HepG2 (cell line): ENCODE results near the gene ATP11A. TPM values are rescaled to one million over a fixed set of nuclear protein-coding genes. Genes with fewer than 3 reads are reported as not detected.

ENCODE experiments used
- ATAC-seq: fragments of 200-7000 bp; cut with Tn5 transposase; 3 replicates; pipeline ENCODE4 v1.9.1; 2020; ENCODE audit warnings: mild to moderate bottlenecking, moderate library complexity
- BruUV-seq: library from RNA; stranded (reverse); fragments of 400-500 nt; replicated peaks from 2 replicates; lab custom pipeline; 2021; lab: Mats Ljungman, UMichigan
- CTCF ChIA-PET: fragments of 300-600 bp; formaldehyde crosslinking; extraction: SDS; loops from one replicate; lab custom pipeline; 2021; ENCODE audit warnings: low total read pairs, inconsistent platforms, low intra/inter-chr PET ratio; lab: Yijun Ruan, JAX
- POLR2A ChIA-PET: fragments of 350-600 bp; sonication (Branson Sonifier 250); formaldehyde crosslinking; loops from one replicate; lab custom pipeline; 2020; ENCODE audit warnings: antibody characterized with exemption, inconsistent platforms; lab: Yijun Ruan, JAX
- DNase-seq: peaks from one replicate; pipeline ENCODE4 v3.0.0-alpha.2; 2015; ENCODE audit warnings: low spot score
- FAIRE-seq: peaks from 3 replicates; lab custom pipeline; 2011; peaks lifted over from hg19 to GRCh38; lab: Jason Lieb, UNC
- H2AFZ ChIP-seq: one replicate; pipeline ENCODE4 v1.6.1; 2011; ENCODE audit warnings: low read length, inconsistent platforms
- H3K27ac ChIP-seq: fragments of 300-600 bp; 3 replicates; pipeline ENCODE4 v1.8.0; 2011; ENCODE audit warnings: mixed run types, mild to moderate bottlenecking, mixed read lengths, low read length, inconsistent platforms; ENCODE audit not compliant: insufficient read depth; ENCODE audit errors: extremely low read length
- H3K27me3 ChIP-seq, 2 experiments: fragments of 200-600 bp in 1 of 2; 2 replicates in 1 of 2; 3 replicates in 1 of 2; pipeline versions ENCODE4 v1.6.0 to v1.8.0; 2011; ENCODE audit warnings: low read length in 2 of 2, mild to moderate bottlenecking in 2 of 2, moderate library complexity in 2 of 2, inconsistent platforms in 1 of 2; ENCODE audit not compliant: insufficient read depth in 2 of 2, control insufficient read depth in 1 of 2
- H3K36me3 ChIP-seq, 2 experiments: fragments of 200-600 bp in 1 of 2; replicated peaks in 1 of 2; 2 replicates in 1 of 2; 3 replicates in 1 of 2; pipeline versions ENCODE4 v1.5.1 to v1.8.0; 2011; ENCODE audit warnings: low read length in 2 of 2, inconsistent platforms in 1 of 2; ENCODE audit not compliant: insufficient read depth in 2 of 2, control insufficient read depth in 1 of 2
- H3K4me1 ChIP-seq: 2 replicates; pipeline ENCODE4 v1.5.1; 2012; ENCODE audit warnings: low read length, inconsistent platforms; ENCODE audit not compliant: insufficient read depth
- H3K4me2 ChIP-seq: 2 replicates; pipeline ENCODE4 v1.6.0; 2011; ENCODE audit warnings: low read depth, low read length, inconsistent platforms
- H3K4me3 ChIP-seq, 3 experiments: fragments of 200-600 bp in 1 of 3; sonication (generic), shearing (Covaris generic) in 1 of 3; replicated peaks in 1 of 3; 2 replicates each; pipeline ENCODE4 v1.5.1; 2011 to 2016; ENCODE audit warnings: low read length in 3 of 3, inconsistent platforms in 2 of 3, low read depth in 2 of 3, mild to moderate bottlenecking in 2 of 3, control low read depth in 1 of 3, mixed read lengths in 1 of 3; ENCODE audit not compliant: insufficient read depth in 1 of 3
- H3K79me2 ChIP-seq: one replicate; pipeline ENCODE4 v1.6.1; 2011; ENCODE audit warnings: low read length, inconsistent platforms; ENCODE audit not compliant: insufficient read depth
- H3K9ac ChIP-seq: 2 replicates; pipeline ENCODE4 v1.6.0; 2011; ENCODE audit warnings: mild to moderate bottlenecking, low read depth, low read length, inconsistent platforms; ENCODE audit not compliant: insufficient read depth
- H3K9me3 ChIP-seq: 2 replicates; pipeline ENCODE4 v1.5.1; 2012; ENCODE audit warnings: mild to moderate bottlenecking, low read length
- H4K20me1 ChIP-seq: 2 replicates; pipeline ENCODE4 v1.6.0; 2011; ENCODE audit warnings: inconsistent platforms, mild to moderate bottlenecking, low read length, moderate library complexity; ENCODE audit not compliant: insufficient read depth
- ARID3A ChIP-seq: IDR thresholded peaks from 2 replicates; pipeline ENCODE4 v1.6.1; 2012; ENCODE audit warnings: low read depth, low read length, improper control_type of control experiment
- CBFB ChIP-seq: sonication (generic); formaldehyde crosslinking; IDR thresholded peaks from 2 replicates; pipeline ENCODE4 v1.4.0; 2020; ENCODE audit warnings: missing genetic modification reagents
- IKZF5 ChIP-seq: IDR thresholded peaks from 2 replicates; pipeline ENCODE4 v1.6.1; 2018; ENCODE audit warnings: missing genetic modification reagents, mild to moderate bottlenecking, missing compliant biosample characterization
- IRF2 ChIP-seq: IDR thresholded peaks from 2 replicates; pipeline ENCODE4 v1.6.1; 2018; ENCODE audit warnings: missing genetic modification reagents, missing compliant biosample characterization
- KDM4B ChIP-seq: sonication (generic); formaldehyde crosslinking; IDR thresholded peaks from 2 replicates; pipeline ENCODE4 v1.4.0; 2020; ENCODE audit warnings: missing genetic modification reagents
- NFKBIZ ChIP-seq: IDR thresholded peaks from 2 replicates; pipeline ENCODE4 v1.6.1; 2018; ENCODE audit warnings: missing genetic modification reagents, missing compliant biosample characterization
- PPARG ChIP-seq: conservative IDR thresholded peaks from 2 replicates; pipeline ENCODE4 v1.6.1; 2016; ENCODE audit warnings: missing biosample characterization, missing genetic modification reagents
- STAG1 ChIP-seq: sonication (generic); formaldehyde crosslinking; IDR thresholded peaks from 2 replicates; pipeline ENCODE4 v1.4.0; 2020; ENCODE audit warnings: missing genetic modification reagents
- ZNF276 ChIP-seq: sonication (generic); formaldehyde crosslinking; IDR thresholded peaks from 2 replicates; pipeline ENCODE4 v1.4.0; 2020; ENCODE audit warnings: mild to moderate bottlenecking, low read depth, missing genetic modification reagents
- ZNF382 ChIP-seq: sonication (generic); formaldehyde crosslinking; IDR thresholded peaks from 2 replicates; pipeline ENCODE4 v1.5.0; 2020; ENCODE audit warnings: missing genetic modification reagents, mild to moderate bottlenecking, borderline replicate concordance
- ZNF446 ChIP-seq: sonication (generic); formaldehyde crosslinking; IDR thresholded peaks from 2 replicates; pipeline ENCODE4 v1.5.0; 2020; ENCODE audit warnings: mild to moderate bottlenecking, missing genetic modification reagents
- ZNF768 ChIP-seq: sonication (generic); formaldehyde crosslinking; IDR thresholded peaks from 2 replicates; pipeline ENCODE4 v1.4.0; 2020; ENCODE audit warnings: missing genetic modification reagents
- ZZZ3 ChIP-seq: sonication (generic); formaldehyde crosslinking; IDR thresholded peaks from 2 replicates; pipeline ENCODE4 v1.4.0; 2020; ENCODE audit warnings: missing genetic modification reagents, mild to moderate bottlenecking, borderline replicate concordance
- WGBS: methylation state at CpG from one replicate; pipeline ENCODE4 v1.1.6; 2017; ENCODE audit warnings: low lambda C conversion rate; 5-methylcytosine and 5-hydroxymethylcytosine counted together
- in situ Hi-C: cut with HindIII; loops from 2 replicates; pipeline ENCODE4 v1.10.0; 2017; ENCODE audit warnings: low pct_unique_long_range_greater_than_20kb; ENCODE audit not compliant: extremely low pct_ligation_motif_present
- intact Hi-C: fragments of 100-400 bp; cut with micrococcal nuclease; formaldehyde crosslinking; loops from one replicate; pipeline ENCODE4 v1.10.0; 2022; ENCODE audit not compliant: unreplicated experiment
- polyA plus RNA-seq, 8 experiments: library from polyadenylated mRNA; depleted of rRNA in 3 of 8; stranded (reverse) in 7 of 8; unstranded in 1 of 8; fragments of >200 nt; fragmentation: Illumina TruSeq in 4 of 8; extraction: Trizol in 4 of 8; gene quantifications; 2 replicates each; pipeline versions ENCODE4 v1.2.1 to v1.2.3, GENCODE V29; 2011 to 2016; ENCODE audit warnings: low read depth in 4 of 8, missing spikeins in 1 of 8, mixed read lengths in 1 of 8; ENCODE audit not compliant: insufficient read depth in 1 of 8
- total RNA-seq, 5 experiments: library from RNA; depleted of rRNA; stranded (reverse); fragments of >200 nt; fragmentation: Illumina TruSeq; extraction: Trizol; gene quantifications; 2 replicates each; pipeline ENCODE4 v1.2.3, GENCODE V29; 2016; ENCODE audit warnings: low read depth in 1 of 5

Gene ATP11A
- total and polyA plus RNA-seq, 2 of the 13 experiments (the other 11 are each of a cell fraction or from before 2014, with no cell fraction given): 18.4 to 20.1 TPM

- TF ChIP-seq ARID3A: no peak
- TF ChIP-seq ZNF446 (CRISPR knock-in tag): no peak
- TF ChIP-seq, all 625 proteins: peak for 0
Measured at GRCh38 chr13:112641456-112642089, 48.3 kb upstream of the ATP11A start (continued).

GRCh38 chr13:112642090-112642460, 47.8 kb upstream of the ATP11A start:
- Histone ChIP-seq H3K27ac (no peak overlapping the region), H3K9me3 (no peaks in the 10 kb centered on the region), H3K4me1 (peaks cover 7% of the 10 kb centered on the region), H3K79me2 (no peaks in the 10 kb centered on the region), H3K4me2 (no peak overlapping the region), H3K27me3 (peaks cover 2 to 33% of the 10 kb centered on the region in 2 experiments; a peak in 3 of 5 replicates), H4K20me1 (no peaks in the 10 kb centered on the region), H3K9ac (no peak overlapping the region), H3K4me3 (no peak overlapping the region), H2AFZ (no peak overlapping the region), H3K36me3 (no peaks in the 10 kb centered on the region)
- 65% methylated on average over 6 of the region's 13 CpGs for WGBS
- ChIA-PET CTCF (no interaction called here), POLR2A (no interaction called here)
- in situ Hi-C loops: no loop called here
- ATAC-seq (no peak), DNase-seq (no peak), FAIRE-seq (no peak)
- intact Hi-C loops: loop anchor here (5.0 kb wide), 1 partner anchor 45 kb away; no protein-coding TSS in a partner anchor
- TF ChIP-seq STAG1 (CRISPR knock-in tag) (no peak), IKZF5 (no peak), CBFB (CRISPR knock-in tag) (no peak), KDM4B (CRISPR knock-in tag) (no peak), NFKBIZ (no peak), ZZZ3 (no peak), ZNF382 (no peak), IRF2 (CRISPR knock-in tag) (no peak), ZNF276 (no peak), ZNF768 (CRISPR knock-in tag) (no peak), PPARG (no peak)
- no TSS peak for BruUV-seq
